Parathyroid adenoma (tissue), 2 donors: ENCODE measurements around the gene DACT3.

ENCODE experiments used
- H2AFZ ChIP-seq: fragments of 300-600 bp; sonication (generic); one replicate; pipeline ENCODE4 v1.7.0; 2017; ENCODE audit warnings: antibody characterized with exemption, mild to moderate bottlenecking
- H3K27ac ChIP-seq: fragments of 300-600 bp; sonication (generic); one replicate; pipeline ENCODE4 v1.7.0; 2017
- H3K27me3 ChIP-seq: fragments of 300-600 bp; sonication (generic); one replicate; pipeline ENCODE4 v1.7.0; 2017; ENCODE audit warnings: low read length; ENCODE audit not compliant: control insufficient read depth, insufficient read depth
- H3K36me3 ChIP-seq: fragments of 300-600 bp; sonication (generic); one replicate; pipeline ENCODE4 v1.7.0; 2017; ENCODE audit warnings: low read length; ENCODE audit not compliant: control insufficient read depth, insufficient read depth
- H3K4me1 ChIP-seq: fragments of 300-600 bp; sonication (generic); one replicate; pipeline ENCODE4 v1.7.0; 2017; ENCODE audit warnings: control low read depth
- H3K4me2 ChIP-seq: fragments of 300-600 bp; sonication (generic); one replicate; pipeline ENCODE4 v1.7.0; 2017; ENCODE audit warnings: low read length
- H3K4me3 ChIP-seq: fragments of 300-600 bp; sonication (generic); one replicate; pipeline ENCODE4 v1.7.0; 2017; ENCODE audit warnings: low read depth, low read length
- H3K79me2 ChIP-seq: fragments of 300-600 bp; sonication (generic); one replicate; pipeline ENCODE4 v1.7.0; 2017; ENCODE audit warnings: control low read depth
- H3K9ac ChIP-seq: fragments of 300-600 bp; sonication (generic); one replicate; pipeline ENCODE4 v1.7.0; 2017; ENCODE audit warnings: mild to moderate bottlenecking
- H3K9me3 ChIP-seq: fragments of 300-600 bp; sonication (generic); one replicate; pipeline ENCODE4 v1.7.0; 2017; ENCODE audit warnings: low read length; ENCODE audit not compliant: control insufficient read depth
- TF ChIP-seq, protein P1 (sequence below): fragments of 300-600 bp; sonication (generic); IDR thresholded peaks from one replicate; pipeline ENCODE4 v1.7.0; 2017; ENCODE audit warnings: antibody characterized with exemption, mild to moderate bottlenecking
- donor health status: primary hyperparathyroidism.

DACT3 gene

DNA sequence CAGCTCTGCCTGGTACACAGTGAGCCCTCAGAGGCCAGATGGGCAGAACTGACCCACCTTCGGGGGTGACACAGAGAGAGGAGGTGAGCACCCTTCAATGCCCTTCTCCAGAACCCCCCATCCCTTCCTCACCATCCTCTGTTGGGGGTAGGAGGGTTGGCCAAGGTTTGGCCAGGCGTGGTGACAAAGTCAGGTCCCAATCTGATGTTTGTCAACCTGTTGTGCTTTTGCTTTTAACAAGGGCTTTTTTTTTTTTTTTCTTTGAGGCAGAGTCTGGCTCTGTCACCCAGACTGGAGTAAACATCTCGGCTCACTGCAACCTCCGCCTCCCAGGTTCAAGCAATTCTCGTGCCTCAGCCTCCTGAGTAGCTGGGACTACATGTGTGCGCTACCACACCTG lies 43.4 kb downstream of the DACT3 start:
- no peaks in the 10 kb centered on the region for H3K9me3 ChIP-seq
- H3K4me3 ChIP-seq = no peak overlapping the region
- H3K27ac ChIP-seq = no peak overlapping the region
- H2AFZ ChIP-seq = no peak overlapping the region
- no peak overlapping the region for H3K9ac ChIP-seq
- H3K4me1 ChIP-seq = no peaks in the 10 kb centered on the region
- no peaks in the 10 kb centered on the region for H3K36me3 ChIP-seq
- H3K4me2 ChIP-seq = no peak overlapping the region
- TF ChIP-seq, protein P1, sequence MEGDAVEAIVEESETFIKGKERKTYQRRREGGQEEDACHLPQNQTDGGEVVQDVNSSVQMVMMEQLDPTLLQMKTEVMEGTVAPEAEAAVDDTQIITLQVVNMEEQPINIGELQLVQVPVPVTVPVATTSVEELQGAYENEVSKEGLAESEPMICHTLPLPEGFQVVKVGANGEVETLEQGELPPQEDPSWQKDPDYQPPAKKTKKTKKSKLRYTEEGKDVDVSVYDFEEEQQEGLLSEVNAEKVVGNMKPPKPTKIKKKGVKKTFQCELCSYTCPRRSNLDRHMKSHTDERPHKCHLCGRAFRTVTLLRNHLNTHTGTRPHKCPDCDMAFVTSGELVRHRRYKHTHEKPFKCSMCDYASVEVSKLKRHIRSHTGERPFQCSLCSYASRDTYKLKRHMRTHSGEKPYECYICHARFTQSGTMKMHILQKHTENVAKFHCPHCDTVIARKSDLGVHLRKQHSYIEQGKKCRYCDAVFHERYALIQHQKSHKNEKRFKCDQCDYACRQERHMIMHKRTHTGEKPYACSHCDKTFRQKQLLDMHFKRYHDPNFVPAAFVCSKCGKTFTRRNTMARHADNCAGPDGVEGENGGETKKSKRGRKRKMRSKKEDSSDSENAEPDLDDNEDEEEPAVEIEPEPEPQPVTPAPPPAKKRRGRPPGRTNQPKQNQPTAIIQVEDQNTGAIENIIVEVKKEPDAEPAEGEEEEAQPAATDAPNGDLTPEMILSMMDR = no peak
- no peaks in the 10 kb centered on the region for H3K79me2 ChIP-seq
- H3K27me3 ChIP-seq = no peaks in the 10 kb centered on the region

GRCh38 chr19:46616631-46617322 lies 44.2 kb downstream of the DACT3 start:
- Histone ChIP-seq H3K9me3 (no peaks in the 10 kb centered on the region), H3K27me3 (no peaks in the 10 kb centered on the region), H3K4me2 (no peak overlapping the region), H3K79me2 (no peaks in the 10 kb centered on the region), H3K4me1 (no peaks in the 10 kb centered on the region), H3K9ac (no peak overlapping the region), H3K27ac (no peak overlapping the region), H2AFZ (no peak overlapping the region), H3K36me3 (no peaks in the 10 kb centered on the region), H3K4me3 (no peak overlapping the region)
- TF ChIP-seq, protein P1 = peak; percentile 57

DNA sequence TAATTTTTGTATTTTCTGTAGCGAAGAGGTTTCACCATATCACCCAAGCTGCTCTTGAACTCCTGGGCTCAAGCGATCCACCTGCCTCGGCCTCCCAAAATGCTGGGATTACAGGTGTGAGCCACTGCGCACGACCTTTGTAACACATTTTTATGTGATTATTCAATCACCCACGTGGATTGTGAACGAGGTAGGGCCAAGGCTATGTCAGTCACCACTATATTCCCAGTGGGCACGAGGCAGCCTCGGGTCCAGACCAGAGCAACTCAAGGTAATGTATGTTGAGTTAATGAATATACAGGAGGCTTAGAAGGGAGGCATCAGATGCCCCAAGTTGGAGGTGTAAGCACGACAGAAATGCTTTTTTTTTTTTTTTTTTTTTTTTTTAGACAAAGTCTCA lies 45.0 kb downstream of the DACT3 start:
- Histone ChIP-seq H3K4me2 (no peak overlapping the region), H3K9me3 (no peaks in the 10 kb centered on the region), H3K4me3 (no peak overlapping the region), H3K9ac (no peak overlapping the region), H3K4me1 (no peaks in the 10 kb centered on the region), H3K27me3 (no peaks in the 10 kb centered on the region), H3K36me3 (no peaks in the 10 kb centered on the region), H3K27ac (no peak overlapping the region), H2AFZ (no peak overlapping the region), H3K79me2 (no peaks in the 10 kb centered on the region)
- TF ChIP-seq, protein P1 = no peak

DNA sequence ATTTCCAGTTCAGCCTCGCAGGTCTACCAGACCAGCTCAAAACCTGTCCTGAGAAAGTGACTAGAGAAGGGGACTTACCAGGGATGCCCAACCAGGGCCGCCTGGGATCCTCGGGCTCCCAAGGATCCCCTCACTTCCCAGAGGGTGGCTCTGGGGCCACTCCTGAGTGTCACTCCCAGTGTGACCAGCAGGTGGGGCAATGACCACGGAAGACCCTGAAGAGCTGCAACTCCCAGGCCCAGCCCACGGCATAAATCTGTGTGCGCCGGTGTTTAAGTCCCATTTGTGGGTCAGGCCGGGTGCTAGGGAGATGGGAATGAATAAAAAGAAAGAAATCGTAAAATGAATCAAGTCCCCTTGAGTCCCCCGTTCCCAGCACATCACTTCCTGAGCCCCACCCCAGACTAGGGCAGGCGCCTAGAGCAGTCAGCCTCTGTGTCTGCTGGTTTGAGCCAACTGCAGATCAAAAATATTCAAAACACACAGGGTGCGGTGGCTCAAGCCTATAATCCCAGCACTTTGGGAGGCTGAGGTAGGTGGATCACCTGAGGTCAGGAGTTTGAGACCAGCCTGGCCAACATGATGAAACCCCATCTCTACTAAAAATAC lies 46.8 kb downstream of the DACT3 start:
- H3K4me3 ChIP-seq = no peak overlapping the region
- TF ChIP-seq, protein P1 = peak; percentile 94
- no peaks in the 10 kb centered on the region for H3K27me3 ChIP-seq
- no peak overlapping the region for H3K9ac ChIP-seq
- H3K4me1 ChIP-seq = no peaks in the 10 kb centered on the region
- H3K27ac ChIP-seq = no peak overlapping the region
- H2AFZ ChIP-seq = peak overlapping the region; percentile 61
- H3K9me3 ChIP-seq = no peaks in the 10 kb centered on the region
- no peaks in the 10 kb centered on the region for H3K79me2 ChIP-seq
- no peaks in the 10 kb centered on the region for H3K36me3 ChIP-seq
- no peak overlapping the region for H3K4me2 ChIP-seq

- H3K4me1 ChIP-seq = no peaks in the 10 kb centered on the region
- no peaks in the 10 kb centered on the region for H3K27me3 ChIP-seq
- no peak overlapping the region for H3K27ac ChIP-seq
- TF ChIP-seq, protein P1 = no peak
- H3K4me2 ChIP-seq = no peak overlapping the region
- H3K9ac ChIP-seq = no peak overlapping the region
- no peaks in the 10 kb centered on the region for H3K36me3 ChIP-seq
- H3K9me3 ChIP-seq = no peaks in the 10 kb centered on the region
- no peak overlapping the region for H3K4me3 ChIP-seq
- no peak overlapping the region for H2AFZ ChIP-seq
- no peaks in the 10 kb centered on the region for H3K79me2 ChIP-seq
Measured at GRCh38 chr19:46613525-46613924, 47.5 kb downstream of the DACT3 start.
